Measurements from ENCODE around the gene BPIFB4.

Gene BPIFB4
- 0 reads per million in 3 donors for total RNA-seq

DNA sequence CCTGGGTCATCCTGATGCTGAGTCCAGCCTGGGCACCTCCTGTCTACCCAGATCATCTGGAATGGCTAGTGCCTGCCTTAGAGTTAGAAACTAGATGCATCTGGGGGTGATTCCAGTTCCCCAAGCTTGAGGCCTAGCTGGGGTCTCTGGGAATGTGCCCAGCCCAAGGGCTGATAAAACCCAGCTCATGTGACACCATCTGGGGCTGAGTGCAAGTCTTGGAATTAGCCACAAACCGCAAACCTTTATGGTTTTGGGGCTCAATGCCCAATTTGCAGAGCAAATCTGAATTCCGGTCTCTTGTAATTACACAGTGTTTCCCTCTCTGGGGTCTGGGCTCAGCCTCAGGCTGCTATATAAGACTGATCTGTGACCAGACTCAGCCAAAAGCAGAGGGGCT, at the start of gene BPIFB4:
Gene BPIFB4, plus strand, starts transcription at position 385 of the 400 bp plus-strand sequence. CDS start 1,884 bp downstream, outside the sequence.
- DNase-seq = no peak

GRCh38 chr20:33030076-33030475, 49.4 kb upstream of the BPIFB4 start:
- H3K36me3 ChIP-seq (ENCODE audit: control insufficient read depth, insufficient read depth, low read length) = no peaks in the 10 kb centered on the region
- H3K4me3 ChIP-seq (ENCODE audit: insufficient read depth, low read depth, low read length, poor library complexity, severe bottlenecking) = no peak overlapping the region
- H3K27me3 ChIP-seq (replicated peaks; ENCODE audit: control insufficient read depth, insufficient read depth, low read length, poor library complexity, severe bottlenecking) = no peaks in the 10 kb centered on the region
- H3K4me1 ChIP-seq (ENCODE audit: control insufficient read depth, insufficient read depth, low read length, poor library complexity, severe bottlenecking) = no peaks in the 10 kb centered on the region
- H3K27ac ChIP-seq (ENCODE audit: insufficient read depth, low read length, poor library complexity, severe bottlenecking) = no peak overlapping the region
- no peak for DNase-seq
- no peaks in the 10 kb centered on the region for H3K9me3 ChIP-seq (ENCODE audit: control insufficient read depth, low read length)

More for the DNA sequence above, at the start of gene BPIFB4:
- peaks cover 8% of the 10 kb centered on the region for H3K4me1 ChIP-seq (ENCODE audit: control insufficient read depth, insufficient read depth, low read length, poor library complexity, severe bottlenecking)
- H3K9me3 ChIP-seq (ENCODE audit: control insufficient read depth, low read length) = no peaks in the 10 kb centered on the region
- H3K27me3 ChIP-seq (replicated peaks; ENCODE audit: control insufficient read depth, insufficient read depth, low read length, poor library complexity, severe bottlenecking) = no peaks in the 10 kb centered on the region
- no peak within 1 kb of the TSS for H3K27ac ChIP-seq (ENCODE audit: insufficient read depth, low read length, poor library complexity, severe bottlenecking)
- H3K36me3 ChIP-seq (ENCODE audit: control insufficient read depth, insufficient read depth, low read length) = no peaks in the 10 kb centered on the region
- no peak within 1 kb of the TSS for H3K4me3 ChIP-seq (ENCODE audit: insufficient read depth, low read depth, low read length, poor library complexity, severe bottlenecking)

- H3K4me3 ChIP-seq (ENCODE audit: insufficient read depth, low read depth, low read length, poor library complexity, severe bottlenecking) = no peak overlapping the region
- no peaks in the 10 kb centered on the region for H3K4me1 ChIP-seq (ENCODE audit: control insufficient read depth, insufficient read depth, low read length, poor library complexity, severe bottlenecking)
- H3K9me3 ChIP-seq (ENCODE audit: control insufficient read depth, low read length) = no peaks in the 10 kb centered on the region
- no peak overlapping the region for H3K27ac ChIP-seq (ENCODE audit: insufficient read depth, low read length, poor library complexity, severe bottlenecking)
- no peaks in the 10 kb centered on the region for H3K36me3 ChIP-seq (ENCODE audit: control insufficient read depth, insufficient read depth, low read length)
- no peaks in the 10 kb centered on the region for H3K27me3 ChIP-seq (replicated peaks; ENCODE audit: control insufficient read depth, insufficient read depth, low read length, poor library complexity, severe bottlenecking)
- no peak for DNase-seq
These were observed 48.9 kb upstream of the BPIFB4 start for GRCh38 chr20:33030569-33030968.

GRCh38 chr20:33031531-33031930, 47.9 kb upstream of the BPIFB4 start, which contains the start of gene BPIFB6:
Gene BPIFB6, plus strand, starts transcription at chr20:33031648. Its CDS starts 0 bp downstream, at chr20:33031648.
- no peaks in the 10 kb centered on the region for H3K36me3 ChIP-seq (ENCODE audit: control insufficient read depth, insufficient read depth, low read length)
- no peaks in the 10 kb centered on the region for H3K9me3 ChIP-seq (ENCODE audit: control insufficient read depth, low read length)
- no peaks in the 10 kb centered on the region for H3K4me1 ChIP-seq (ENCODE audit: control insufficient read depth, insufficient read depth, low read length, poor library complexity, severe bottlenecking)
- no peak within 1 kb of the TSS for H3K27ac ChIP-seq (ENCODE audit: insufficient read depth, low read length, poor library complexity, severe bottlenecking)
- H3K4me3 ChIP-seq (ENCODE audit: insufficient read depth, low read depth, low read length, poor library complexity, severe bottlenecking) = no peak within 1 kb of the TSS
- H3K27me3 ChIP-seq (replicated peaks; ENCODE audit: control insufficient read depth, insufficient read depth, low read length, poor library complexity, severe bottlenecking) = no peaks in the 10 kb centered on the region
- no peak for DNase-seq

- Histone ChIP-seq H3K9me3 (ENCODE audit: control insufficient read depth, low read length) (no peaks in the 10 kb centered on the region), H3K36me3 (ENCODE audit: control insufficient read depth, insufficient read depth, low read length) (no peaks in the 10 kb centered on the region), H3K27ac (ENCODE audit: insufficient read depth, low read length, poor library complexity, severe bottlenecking) (no peak overlapping the region), H3K27me3 (replicated peaks; ENCODE audit: control insufficient read depth, insufficient read depth, low read length, poor library complexity, severe bottlenecking) (no peaks in the 10 kb centered on the region), H3K4me1 (ENCODE audit: control insufficient read depth, insufficient read depth, low read length, poor library complexity, severe bottlenecking) (no peaks in the 10 kb centered on the region), H3K4me3 (ENCODE audit: insufficient read depth, low read depth, low read length, poor library complexity, severe bottlenecking) (no peak overlapping the region)
- DNase-seq = no peak
These were observed 46.9 kb upstream of the BPIFB4 start for GRCh38 chr20:33032555-33032954.

GRCh38 chr20:33033381-33033780, 46.1 kb upstream of the BPIFB4 start:
- no peaks in the 10 kb centered on the region for H3K36me3 ChIP-seq (ENCODE audit: control insufficient read depth, insufficient read depth, low read length)
- no peaks in the 10 kb centered on the region for H3K27me3 ChIP-seq (replicated peaks; ENCODE audit: control insufficient read depth, insufficient read depth, low read length, poor library complexity, severe bottlenecking)
- DNase-seq = no peak
- no peak overlapping the region for H3K27ac ChIP-seq (ENCODE audit: insufficient read depth, low read length, poor library complexity, severe bottlenecking)
- no peaks in the 10 kb centered on the region for H3K4me1 ChIP-seq (ENCODE audit: control insufficient read depth, insufficient read depth, low read length, poor library complexity, severe bottlenecking)
- H3K4me3 ChIP-seq (ENCODE audit: insufficient read depth, low read depth, low read length, poor library complexity, severe bottlenecking) = no peak overlapping the region
- H3K9me3 ChIP-seq (ENCODE audit: control insufficient read depth, low read length) = no peaks in the 10 kb centered on the region

DNA sequence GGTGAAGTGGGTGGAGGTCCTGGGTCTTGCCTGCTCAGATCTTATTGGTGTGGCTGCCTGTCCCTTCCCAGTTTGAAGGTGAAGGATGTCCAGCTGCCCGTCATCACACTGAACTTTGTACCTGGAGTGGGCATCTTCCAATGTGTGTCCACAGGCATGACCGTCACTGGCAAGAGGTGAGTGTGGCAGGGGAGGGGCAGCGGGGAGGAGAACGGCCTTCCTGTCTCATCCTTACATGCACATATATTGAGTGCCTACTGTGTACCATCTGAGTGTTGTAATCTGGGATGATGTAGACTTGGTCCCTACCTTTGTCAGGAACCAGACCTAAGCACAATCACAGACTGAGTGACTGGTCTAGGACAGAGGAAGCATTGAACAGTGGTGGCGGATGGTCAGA, 45.3 kb upstream of the BPIFB4 start:
- Histone ChIP-seq H3K9me3 (ENCODE audit: control insufficient read depth, low read length) (no peaks in the 10 kb centered on the region), H3K36me3 (ENCODE audit: control insufficient read depth, insufficient read depth, low read length) (no peaks in the 10 kb centered on the region), H3K4me3 (ENCODE audit: insufficient read depth, low read depth, low read length, poor library complexity, severe bottlenecking) (no peak overlapping the region), H3K4me1 (ENCODE audit: control insufficient read depth, insufficient read depth, low read length, poor library complexity, severe bottlenecking) (no peaks in the 10 kb centered on the region), H3K27ac (ENCODE audit: insufficient read depth, low read length, poor library complexity, severe bottlenecking) (no peak overlapping the region), H3K27me3 (replicated peaks; ENCODE audit: control insufficient read depth, insufficient read depth, low read length, poor library complexity, severe bottlenecking) (no peaks in the 10 kb centered on the region)
- DNase-seq = no peak

DNA sequence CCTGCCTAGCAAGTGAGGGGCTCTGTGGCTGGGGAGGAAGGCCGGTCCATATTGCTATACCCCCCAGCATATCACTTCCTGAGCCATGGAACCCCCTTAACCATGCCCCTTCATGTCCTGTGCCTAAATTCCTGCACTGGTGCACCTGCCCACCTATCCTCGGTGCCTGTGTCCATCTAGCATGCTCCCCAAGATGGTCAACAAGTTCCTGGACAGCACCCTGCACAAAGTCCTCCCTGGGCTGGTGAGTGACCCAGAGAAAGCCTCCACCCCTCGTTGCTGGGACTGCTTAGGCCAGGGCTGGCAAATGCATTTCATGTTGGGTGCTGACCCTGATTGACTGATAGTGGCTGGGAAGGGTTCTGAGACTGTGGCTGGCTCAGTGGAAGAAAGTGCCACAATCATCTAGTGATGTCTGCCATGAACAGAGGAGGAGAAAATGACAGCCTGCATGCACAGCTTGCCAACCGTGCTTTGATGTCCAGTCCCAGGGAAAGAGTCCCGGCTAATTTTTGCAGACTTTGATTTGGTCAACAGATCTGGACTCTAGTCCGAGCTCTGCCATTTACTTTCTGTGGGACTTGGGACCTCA, 44.4 kb upstream of the BPIFB4 start:
- Histone ChIP-seq H3K9me3 (ENCODE audit: control insufficient read depth, low read length) (no peaks in the 10 kb centered on the region), H3K27me3 (replicated peaks; ENCODE audit: control insufficient read depth, insufficient read depth, low read length, poor library complexity, severe bottlenecking) (no peaks in the 10 kb centered on the region), H3K27ac (ENCODE audit: insufficient read depth, low read length, poor library complexity, severe bottlenecking) (no peak overlapping the region)

DNA sequence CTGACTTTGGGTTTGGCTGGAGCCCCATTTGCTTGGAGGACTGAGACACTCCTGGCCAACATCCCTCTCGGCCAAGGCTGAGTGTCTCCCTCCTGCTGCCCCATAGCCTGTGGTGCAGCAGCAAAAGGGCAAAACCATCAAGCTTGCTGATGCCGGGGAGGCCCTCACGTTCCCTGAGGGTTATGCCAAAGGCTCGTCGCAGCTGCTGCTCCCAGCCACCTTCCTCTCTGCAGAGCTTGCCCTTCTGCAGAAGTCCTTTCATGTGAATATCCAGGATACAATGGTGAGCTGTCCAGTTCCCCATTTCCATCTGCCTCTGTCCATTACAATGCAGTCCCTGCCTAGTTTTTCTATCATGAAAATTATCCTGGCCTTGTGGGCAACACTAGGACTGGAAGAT, 42.0 kb upstream of the BPIFB4 start:
- Histone ChIP-seq H3K9me3 (ENCODE audit: control insufficient read depth, low read length) (no peaks in the 10 kb centered on the region), H3K27ac (ENCODE audit: insufficient read depth, low read length, poor library complexity, severe bottlenecking) (no peak overlapping the region), H3K36me3 (ENCODE audit: control insufficient read depth, insufficient read depth, low read length) (no peaks in the 10 kb centered on the region), H3K4me3 (ENCODE audit: insufficient read depth, low read depth, low read length, poor library complexity, severe bottlenecking) (no peak overlapping the region), H3K4me1 (ENCODE audit: control insufficient read depth, insufficient read depth, low read length, poor library complexity, severe bottlenecking) (no peaks in the 10 kb centered on the region), H3K27me3 (replicated peaks; ENCODE audit: control insufficient read depth, insufficient read depth, low read length, poor library complexity, severe bottlenecking) (no peaks in the 10 kb centered on the region)
- no peak for DNase-seq

More for the DNA sequence above, 44.4 kb upstream of the BPIFB4 start:
- Histone ChIP-seq H3K4me3 (ENCODE audit: insufficient read depth, low read depth, low read length, poor library complexity, severe bottlenecking) (no peak overlapping the region), H3K36me3 (ENCODE audit: control insufficient read depth, insufficient read depth, low read length) (no peaks in the 10 kb centered on the region), H3K4me1 (ENCODE audit: control insufficient read depth, insufficient read depth, low read length, poor library complexity, severe bottlenecking) (no peaks in the 10 kb centered on the region)
- DNase-seq = no peak

- Histone ChIP-seq H3K9me3 (ENCODE audit: control insufficient read depth, low read length) (no peaks in the 10 kb centered on the region), H3K27me3 (replicated peaks; ENCODE audit: control insufficient read depth, insufficient read depth, low read length, poor library complexity, severe bottlenecking) (no peaks in the 10 kb centered on the region), H3K4me1 (ENCODE audit: control insufficient read depth, insufficient read depth, low read length, poor library complexity, severe bottlenecking) (no peaks in the 10 kb centered on the region), H3K27ac (ENCODE audit: insufficient read depth, low read length, poor library complexity, severe bottlenecking) (no peak overlapping the region), H3K4me3 (ENCODE audit: insufficient read depth, low read depth, low read length, poor library complexity, severe bottlenecking) (no peak overlapping the region), H3K36me3 (ENCODE audit: control insufficient read depth, insufficient read depth, low read length) (no peaks in the 10 kb centered on the region)
- DNase-seq = no peak
These were observed 41.2 kb upstream of the BPIFB4 start for GRCh38 chr20:33038243-33038642.
